Astrocyte (in vitro differentiated cells and primary cell): ENCODE data around the gene TMEM101. TPM values are rescaled to one million over a fixed set of nuclear protein-coding genes. Genes with fewer than 3 reads are reported as not detected.

Experiments used
- DNase-seq: peaks from one replicate; pipeline ENCODE4 v3.0.0-alpha.2; 2010; ENCODE audit warnings: low read depth
- FAIRE-seq: peaks from 2 replicates; lab custom pipeline; 2011; peaks lifted over from hg19 to GRCh38; lab: Jason Lieb, UNC
- H2AFZ ChIP-seq: 2 replicates; pipeline ENCODE4 v1.6.0; 2012; ENCODE audit warnings: low read depth, low read length, inconsistent platforms
- H3K27ac ChIP-seq: 2 replicates; pipeline ENCODE4 v1.5.1; 2011; ENCODE audit warnings: low read depth, low read length, inconsistent platforms
- H3K27me3 ChIP-seq: 2 replicates; pipeline ENCODE4 v1.6.0; 2011; ENCODE audit warnings: low read length, inconsistent platforms; ENCODE audit not compliant: insufficient read depth
- H3K36me3 ChIP-seq: 2 replicates; pipeline ENCODE4 v1.5.1; 2011; ENCODE audit warnings: low read length, inconsistent platforms; ENCODE audit not compliant: insufficient read depth
- H3K4me1 ChIP-seq: 2 replicates; pipeline ENCODE4 v1.5.1; 2011; ENCODE audit warnings: low read length, inconsistent platforms; ENCODE audit not compliant: insufficient read depth
- H3K4me2 ChIP-seq: 2 replicates; pipeline ENCODE4 v1.6.0; 2012; ENCODE audit warnings: low read length, inconsistent platforms
- H3K4me3 ChIP-seq: 2 replicates; pipeline ENCODE4 v1.5.1; 2011; ENCODE audit warnings: low read depth, mild to moderate bottlenecking, low read length, inconsistent platforms; ENCODE audit not compliant: insufficient read depth
- H3K79me2 ChIP-seq: 2 replicates; pipeline ENCODE4 v1.6.0; 2012; ENCODE audit warnings: mild to moderate bottlenecking, low read length, inconsistent platforms; ENCODE audit not compliant: insufficient read depth
- H3K9ac ChIP-seq: 2 replicates; pipeline ENCODE4 v1.6.0; 2012; ENCODE audit warnings: mild to moderate bottlenecking, low read length, inconsistent platforms
- H3K9me3 ChIP-seq: 2 replicates; pipeline ENCODE4 v1.5.1; 2012; ENCODE audit warnings: low read depth, mild to moderate bottlenecking, low read length, inconsistent platforms; ENCODE audit not compliant: insufficient read depth
- H4K20me1 ChIP-seq: 2 replicates; pipeline ENCODE4 v1.6.0; 2012; ENCODE audit warnings: low read length, inconsistent platforms; ENCODE audit not compliant: insufficient read depth
- H3K27ac Mint-ChIP-seq: one replicate; pipeline ENCODE4 v1.8.0; 2021; ENCODE audit warnings: mild to moderate bottlenecking, mixed read lengths; ENCODE audit not compliant: unreplicated experiment
- H3K27me3 Mint-ChIP-seq: one replicate; pipeline ENCODE4 v1.8.0; 2021; ENCODE audit warnings: low read depth, mixed read lengths; ENCODE audit not compliant: unreplicated experiment
- H3K36me3 Mint-ChIP-seq: one replicate; pipeline ENCODE4 v1.8.0; 2021; ENCODE audit warnings: low read depth, mixed read lengths; ENCODE audit not compliant: unreplicated experiment
- H3K4me1 Mint-ChIP-seq: one replicate; pipeline ENCODE4 v1.8.0; 2021; ENCODE audit warnings: low read depth, mixed read lengths; ENCODE audit not compliant: unreplicated experiment
- H3K4me3 Mint-ChIP-seq: one replicate; pipeline ENCODE4 v1.8.0; 2021; ENCODE audit warnings: mild to moderate bottlenecking, moderate library complexity, mixed read lengths; ENCODE audit not compliant: unreplicated experiment
- H3K9me3 Mint-ChIP-seq: one replicate; pipeline ENCODE4 v1.8.0; 2021; ENCODE audit warnings: mild to moderate bottlenecking, mixed read lengths; ENCODE audit not compliant: unreplicated experiment
- EZH2 ChIP-seq: IDR thresholded peaks from 2 replicates; pipeline ENCODE4 v1.6.1; 2012; ENCODE audit warnings: mild to moderate bottlenecking, low read length, inconsistent platforms; ENCODE audit not compliant: insufficient read depth
- total RNA-seq: library from RNA; stranded (reverse); gene quantifications from 2 replicates; pipeline ENCODE4 v1.2.1, GENCODE V29; 2021
- TF ChIP-seq, protein P1 (sequence below): IDR thresholded peaks from 2 replicates; pipeline ENCODE4 v1.5.1; 2011; ENCODE audit warnings: low read depth, mild to moderate bottlenecking, inconsistent platforms, low read length, moderate library complexity; ENCODE audit not compliant: insufficient read depth

TMEM101 gene
- total RNA-seq, 1 donor from 2014 or later, result 17.1 TPM

DNA sequence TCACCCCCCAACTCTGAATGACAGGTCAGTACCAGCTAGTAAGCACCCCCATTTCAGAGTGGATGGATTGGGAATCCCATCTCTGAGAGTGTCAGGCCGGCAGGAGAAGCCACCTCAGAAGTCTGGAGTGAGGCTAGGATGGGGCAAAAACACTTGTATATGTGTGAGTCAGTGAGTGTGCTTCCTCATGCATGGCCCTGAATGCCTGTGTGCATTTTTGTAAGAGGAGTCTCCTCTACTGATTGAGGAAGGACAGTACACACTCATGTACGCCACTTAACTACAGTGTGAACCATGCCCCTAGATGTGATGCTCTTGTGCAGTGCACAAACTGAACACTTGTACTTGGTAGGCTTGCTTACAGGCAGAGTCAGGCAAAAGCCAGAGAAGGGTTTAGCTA is 32.6 kb downstream of the TMEM101 start:
- no peak overlapping the region for H3K4me2 ChIP-seq
- Mint-ChIP-seq H3K4me3 (no peak overlapping the region), H3K27me3 (peaks cover 72% of the 10 kb centered on the region), H3K4me1 (no peaks in the 10 kb centered on the region), H3K36me3 (no peaks in the 10 kb centered on the region), H3K9me3 (peaks cover 2% of the 10 kb centered on the region), H3K27ac (no peak overlapping the region)
- no peak overlapping the region for H3K4me3 ChIP-seq
- H3K36me3 ChIP-seq, result no peaks in the 10 kb centered on the region
- FAIRE-seq (no peak), DNase-seq (no peak)
- H3K27ac ChIP-seq, result no peak overlapping the region
- H2AFZ ChIP-seq, result no peak overlapping the region
- H3K4me1 ChIP-seq, result no peaks in the 10 kb centered on the region
- H3K9ac ChIP-seq, result no peak overlapping the region
- peaks cover 57% of the 10 kb centered on the region for H3K27me3 ChIP-seq
- no peaks in the 10 kb centered on the region for H3K79me2 ChIP-seq
- H4K20me1 ChIP-seq, result peaks cover 5% of the 10 kb centered on the region
- no peaks in the 10 kb centered on the region for H3K9me3 ChIP-seq
- TF ChIP-seq, protein P1, sequence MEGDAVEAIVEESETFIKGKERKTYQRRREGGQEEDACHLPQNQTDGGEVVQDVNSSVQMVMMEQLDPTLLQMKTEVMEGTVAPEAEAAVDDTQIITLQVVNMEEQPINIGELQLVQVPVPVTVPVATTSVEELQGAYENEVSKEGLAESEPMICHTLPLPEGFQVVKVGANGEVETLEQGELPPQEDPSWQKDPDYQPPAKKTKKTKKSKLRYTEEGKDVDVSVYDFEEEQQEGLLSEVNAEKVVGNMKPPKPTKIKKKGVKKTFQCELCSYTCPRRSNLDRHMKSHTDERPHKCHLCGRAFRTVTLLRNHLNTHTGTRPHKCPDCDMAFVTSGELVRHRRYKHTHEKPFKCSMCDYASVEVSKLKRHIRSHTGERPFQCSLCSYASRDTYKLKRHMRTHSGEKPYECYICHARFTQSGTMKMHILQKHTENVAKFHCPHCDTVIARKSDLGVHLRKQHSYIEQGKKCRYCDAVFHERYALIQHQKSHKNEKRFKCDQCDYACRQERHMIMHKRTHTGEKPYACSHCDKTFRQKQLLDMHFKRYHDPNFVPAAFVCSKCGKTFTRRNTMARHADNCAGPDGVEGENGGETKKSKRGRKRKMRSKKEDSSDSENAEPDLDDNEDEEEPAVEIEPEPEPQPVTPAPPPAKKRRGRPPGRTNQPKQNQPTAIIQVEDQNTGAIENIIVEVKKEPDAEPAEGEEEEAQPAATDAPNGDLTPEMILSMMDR, result no peak
- TF ChIP-seq EZH2, result no peak

DNA sequence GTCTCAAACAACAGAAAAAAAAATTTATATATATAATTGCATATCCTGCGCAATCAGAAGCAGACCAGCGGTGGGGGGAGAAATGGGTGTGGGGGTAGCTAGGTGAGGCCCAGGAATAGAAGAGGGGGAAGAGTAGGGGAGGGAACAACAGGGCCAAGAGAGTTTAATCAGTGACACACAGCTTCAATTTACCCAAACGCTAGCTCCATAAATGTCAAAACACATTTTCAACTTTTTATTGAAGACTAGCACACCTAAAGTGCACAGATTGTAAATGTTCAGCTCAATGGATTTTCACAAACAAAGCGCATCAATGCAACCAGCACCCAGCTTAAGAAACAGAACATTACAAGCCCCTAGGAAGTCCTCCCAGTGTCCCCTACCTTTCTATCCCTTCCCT is 35.1 kb downstream of the TMEM101 start:
- H3K4me1 ChIP-seq, result no peaks in the 10 kb centered on the region
- no peak overlapping the region for H3K9ac ChIP-seq
- H3K27me3 Mint-ChIP-seq, result peaks cover 66% of the 10 kb centered on the region
- TF ChIP-seq, protein P1, result no peak
- TF ChIP-seq EZH2, result no peak
- H3K4me2 ChIP-seq, result no peak overlapping the region
- DNase-seq, result no peak
- no peak for FAIRE-seq
- no peaks in the 10 kb centered on the region for H3K9me3 Mint-ChIP-seq
- H3K9me3 ChIP-seq, result no peaks in the 10 kb centered on the region
- no peak overlapping the region for H3K27ac Mint-ChIP-seq
- no peak overlapping the region for H3K4me3 Mint-ChIP-seq
- H3K27me3 ChIP-seq, result peaks cover 57% of the 10 kb centered on the region
- peaks cover 5% of the 10 kb centered on the region for H4K20me1 ChIP-seq
- H3K36me3 Mint-ChIP-seq, result no peaks in the 10 kb centered on the region
- H3K79me2 ChIP-seq, result no peaks in the 10 kb centered on the region
- H3K4me3 ChIP-seq, result no peak overlapping the region
- H2AFZ ChIP-seq, result no peak overlapping the region
- H3K4me1 Mint-ChIP-seq, result no peaks in the 10 kb centered on the region
- H3K36me3 ChIP-seq, result no peaks in the 10 kb centered on the region
- H3K27ac ChIP-seq, result no peak overlapping the region

DNA sequence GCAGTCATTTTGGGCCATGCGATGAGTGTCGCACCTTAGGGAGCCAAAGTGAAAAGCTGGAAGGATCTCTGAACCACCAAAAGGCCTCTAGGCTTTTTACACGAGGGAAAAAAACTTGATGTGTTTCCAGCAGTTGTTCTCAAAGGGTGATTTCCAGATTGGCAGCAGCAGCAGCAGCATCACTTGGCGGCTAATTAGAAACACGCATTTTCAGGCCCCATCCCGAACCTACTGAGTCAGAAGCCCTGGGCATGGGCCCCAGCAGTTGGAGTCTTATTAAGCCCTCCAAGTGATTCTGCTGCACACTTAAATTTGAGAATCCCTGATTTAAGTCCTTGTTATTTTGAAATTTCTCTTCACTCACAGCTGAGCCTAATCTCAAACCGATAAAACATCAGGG is 35.8 kb downstream of the TMEM101 start:
- Mint-ChIP-seq H3K9me3 (no peaks in the 10 kb centered on the region), H3K4me1 (no peaks in the 10 kb centered on the region), H3K36me3 (no peaks in the 10 kb centered on the region), H3K27ac (no peak overlapping the region), H3K4me3 (no peak overlapping the region), H3K27me3 (peaks cover 66% of the 10 kb centered on the region)
- Histone ChIP-seq H3K27me3 (peaks cover 57% of the 10 kb centered on the region), H3K9ac (no peak overlapping the region), H3K4me3 (no peak overlapping the region), H4K20me1 (peaks cover 5% of the 10 kb centered on the region), H2AFZ (no peak overlapping the region), H3K36me3 (no peaks in the 10 kb centered on the region), H3K4me1 (no peaks in the 10 kb centered on the region), H3K9me3 (no peaks in the 10 kb centered on the region), H3K4me2 (no peak overlapping the region), H3K79me2 (no peaks in the 10 kb centered on the region), H3K27ac (no peak overlapping the region)
- no peak for DNase-seq
- TF ChIP-seq, protein P1, result no peak
- no peak for TF ChIP-seq EZH2
- no peak for FAIRE-seq
